ENCODE data around the gene LTBP1.

LTBP1 gene

GRCh38 chr2:33391529-33392255 is 444.9 kb downstream of the LTBP1 start:
- DNase-seq = no peak

GRCh38 chr2:33392366-33392765 is 445.6 kb downstream of the LTBP1 start:
- no peak for DNase-seq

- DNase-seq = no peak
Observed at GRCh38 chr2:33395034-33395433, 448.3 kb downstream of the LTBP1 start.

GRCh38 chr2:33395655-33396249 is 449.0 kb downstream of the LTBP1 start:
- DNase-seq = no peak

GRCh38 chr2:33404321-33404720 is 457.6 kb downstream of the LTBP1 start:
- no peak for DNase-seq

GRCh38 chr2:33406622-33407021 is 459.9 kb downstream of the LTBP1 start:
- no peak for DNase-seq

GRCh38 chr2:33408109-33408508 is 461.4 kb downstream of the LTBP1 start:
- no peak for DNase-seq

- DNase-seq = no peak
Observed at GRCh38 chr2:33409417-33409955, 462.7 kb downstream of the LTBP1 start.

- DNase-seq = no peak
Observed at GRCh38 chr2:33411765-33412164, 465.0 kb downstream of the LTBP1 start.

- DNase-seq = no peak
Observed at GRCh38 chr2:33412920-33413319, 466.2 kb downstream of the LTBP1 start.

- DNase-seq = no peak
Observed at GRCh38 chr2:33419581-33420200, 472.9 kb downstream of the LTBP1 start.

GRCh38 chr2:33420726-33421125 is 474.0 kb downstream of the LTBP1 start:
- DNase-seq = no peak

GRCh38 chr2:33421820-33422219 is 475.1 kb downstream of the LTBP1 start:
- DNase-seq = no peak

- no peak for DNase-seq
Observed at GRCh38 chr2:33425161-33425560, 478.4 kb downstream of the LTBP1 start.

- DNase-seq = no peak
Observed at GRCh38 chr2:33425586-33426031, 478.9 kb downstream of the LTBP1 start.

- no peak for DNase-seq
Observed at GRCh38 chr2:33426666-33427231, 480.0 kb downstream of the LTBP1 start.

- DNase-seq = no peak
Observed at GRCh38 chr2:33430077-33430476, 483.3 kb downstream of the LTBP1 start.

- DNase-seq = no peak
Observed at GRCh38 chr2:33430856-33431255, 484.1 kb downstream of the LTBP1 start.

GRCh38 chr2:33432871-33433270 is 486.1 kb downstream of the LTBP1 start:
- no peak for DNase-seq

- no peak for DNase-seq
Observed at GRCh38 chr2:33433279-33434235, 486.8 kb downstream of the LTBP1 start.

- no peak for DNase-seq
Observed at GRCh38 chr2:33435518-33435917, 488.8 kb downstream of the LTBP1 start.

- DNase-seq = no peak
Observed at GRCh38 chr2:33436083-33436482, 489.3 kb downstream of the LTBP1 start.

Measured in NCI-H774 (cell line).